MCF 10A (cell line): ENCODE data around the gene SLC47A1. TPM values are rescaled to one million over a fixed set of nuclear protein-coding genes. Genes with fewer than 3 reads are reported as not detected.

Experiments used
- BruUV-seq: library from RNA; stranded (reverse); fragments of 400-500 nt; replicated peaks from 2 replicates; lab custom pipeline; 2021; lab: Mats Ljungman, UMichigan
- CTCF ChIA-PET: fragments of 300-600 bp; sonication (Branson Sonifier 250); formaldehyde crosslinking; extraction: SDS; loops from one replicate; lab custom pipeline; 2021; ENCODE audit warnings: antibody characterized with exemption, inconsistent platforms; lab: Yijun Ruan, JAX
- POLR2A ChIA-PET: fragments of 300-600, 350-650 bp; sonication (Branson Sonifier 250); formaldehyde crosslinking; extraction: SDS; loops from one replicate; lab custom pipeline; 2020; ENCODE audit warnings: antibody characterized with exemption, inconsistent platforms; lab: Yijun Ruan, JAX
- DNase-seq: peaks from one replicate; pipeline ENCODE4 v3.0.0-alpha.2; 2018; ENCODE audit not compliant: unreplicated experiment
- H3K27ac Mint-ChIP-seq: one replicate; pipeline ENCODE4 v1.8.0; 2022; ENCODE audit warnings: mild to moderate bottlenecking, low read depth, mixed read lengths; ENCODE audit not compliant: unreplicated experiment
- H3K27me3 Mint-ChIP-seq: one replicate; pipeline ENCODE4 v1.8.0; 2022; ENCODE audit warnings: mixed read lengths; ENCODE audit not compliant: insufficient read depth, unreplicated experiment
- H3K36me3 Mint-ChIP-seq: one replicate; pipeline ENCODE4 v1.8.0; 2022; ENCODE audit warnings: mild to moderate bottlenecking, moderate library complexity, mixed read lengths; ENCODE audit not compliant: insufficient read depth, unreplicated experiment
- H3K4me1 Mint-ChIP-seq: one replicate; pipeline ENCODE4 v1.8.0; 2022; ENCODE audit warnings: mixed read lengths; ENCODE audit not compliant: insufficient read depth, unreplicated experiment
- H3K4me3 Mint-ChIP-seq: one replicate; pipeline ENCODE4 v1.8.0; 2022; ENCODE audit warnings: mild to moderate bottlenecking, moderate library complexity, mixed read lengths; ENCODE audit not compliant: unreplicated experiment
- H3K9me3 Mint-ChIP-seq: one replicate; pipeline ENCODE4 v1.8.0; 2022; ENCODE audit warnings: mixed read lengths; ENCODE audit not compliant: unreplicated experiment
- intact Hi-C: fragments of 100-400 bp; cut with micrococcal nuclease; formaldehyde crosslinking; loops from 2 replicates; pipeline ENCODE4 v1.14.1; 2022
- total RNA-seq: library from RNA; stranded (reverse); gene quantifications from 2 replicates; pipeline ENCODE4 v1.2.3, GENCODE V29; 2022
- TF ChIP-seq, protein P1 (sequence below): fragments of 200-600 bp; IDR thresholded peaks from one replicate; pipeline ENCODE4 v1.8.0; 2022; ENCODE audit warnings: antibody characterized with exemption, mild to moderate bottlenecking; ENCODE audit not compliant: unreplicated experiment

Gene SLC47A1
- total RNA-seq, 1 experiment from 2014 or later, result 1.1 TPM

DNA sequence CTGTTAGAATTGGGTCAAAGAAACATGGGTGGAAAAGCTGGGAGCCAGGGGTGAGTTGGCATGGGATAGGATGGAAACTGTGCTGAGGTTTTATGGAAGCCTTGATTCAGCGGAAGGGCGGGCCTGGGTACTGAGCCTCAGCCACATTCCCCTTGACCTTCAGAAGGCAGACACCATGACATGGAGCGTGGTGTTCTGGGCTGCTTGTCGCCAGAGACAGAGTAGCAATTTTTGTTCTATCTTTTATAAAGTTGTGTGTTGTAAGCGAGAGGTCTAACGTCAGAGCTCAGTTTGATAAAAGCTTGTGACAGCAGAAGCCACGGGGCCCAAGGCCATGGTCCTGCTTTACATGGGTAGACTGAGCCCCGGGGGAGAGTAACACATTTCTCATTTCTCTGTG, 50.2 kb downstream of the SLC47A1 start:
- H3K9me3 Mint-ChIP-seq, result no peaks in the 10 kb centered on the region
- H3K36me3 Mint-ChIP-seq, result no peaks in the 10 kb centered on the region
- no peaks in the 10 kb centered on the region for H3K27me3 Mint-ChIP-seq
- no peaks in the 10 kb centered on the region for H3K4me1 Mint-ChIP-seq
- no peak for DNase-seq
- intact Hi-C loops, result no loop called here
- CTCF ChIA-PET, result interaction anchor here (0.6 to 0.7 kb wide), 4 partner anchors 15 to 97 kb away, joined by 3 to 5 read pairs (median 3); no protein-coding TSS in a partner anchor
- H3K4me3 Mint-ChIP-seq, result no peak overlapping the region
- no peak overlapping the region for H3K27ac Mint-ChIP-seq
- BruUV-seq, result no TSS peak
- TF ChIP-seq, protein P1, sequence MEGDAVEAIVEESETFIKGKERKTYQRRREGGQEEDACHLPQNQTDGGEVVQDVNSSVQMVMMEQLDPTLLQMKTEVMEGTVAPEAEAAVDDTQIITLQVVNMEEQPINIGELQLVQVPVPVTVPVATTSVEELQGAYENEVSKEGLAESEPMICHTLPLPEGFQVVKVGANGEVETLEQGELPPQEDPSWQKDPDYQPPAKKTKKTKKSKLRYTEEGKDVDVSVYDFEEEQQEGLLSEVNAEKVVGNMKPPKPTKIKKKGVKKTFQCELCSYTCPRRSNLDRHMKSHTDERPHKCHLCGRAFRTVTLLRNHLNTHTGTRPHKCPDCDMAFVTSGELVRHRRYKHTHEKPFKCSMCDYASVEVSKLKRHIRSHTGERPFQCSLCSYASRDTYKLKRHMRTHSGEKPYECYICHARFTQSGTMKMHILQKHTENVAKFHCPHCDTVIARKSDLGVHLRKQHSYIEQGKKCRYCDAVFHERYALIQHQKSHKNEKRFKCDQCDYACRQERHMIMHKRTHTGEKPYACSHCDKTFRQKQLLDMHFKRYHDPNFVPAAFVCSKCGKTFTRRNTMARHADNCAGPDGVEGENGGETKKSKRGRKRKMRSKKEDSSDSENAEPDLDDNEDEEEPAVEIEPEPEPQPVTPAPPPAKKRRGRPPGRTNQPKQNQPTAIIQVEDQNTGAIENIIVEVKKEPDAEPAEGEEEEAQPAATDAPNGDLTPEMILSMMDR, result no peak
- POLR2A ChIA-PET, result no interaction called here

DNA sequence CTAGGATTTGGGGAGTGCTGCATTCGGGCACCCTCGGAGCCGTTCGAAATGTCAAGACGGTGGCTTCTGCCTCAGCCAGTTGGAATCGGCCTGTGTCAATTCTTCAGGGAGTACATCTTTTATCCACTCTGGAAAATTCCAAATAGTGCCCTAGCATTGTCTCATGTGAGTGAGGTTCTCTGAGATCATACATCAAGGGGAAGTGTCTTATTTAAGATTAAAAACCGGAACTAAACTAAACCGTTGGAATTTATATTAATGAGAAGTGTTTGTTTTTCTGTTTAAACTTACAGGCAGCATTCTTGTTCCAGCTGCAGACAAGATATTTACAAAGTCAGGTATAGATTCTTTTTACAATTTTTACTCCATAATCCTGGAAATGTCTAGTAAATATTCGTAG, 56.8 kb downstream of the SLC47A1 start:
- CTCF ChIA-PET, result no interaction called here
- POLR2A ChIA-PET, result no interaction called here
- Mint-ChIP-seq H3K27ac (no peak overlapping the region), H3K27me3 (peaks cover 11% of the 10 kb centered on the region), H3K9me3 (no peaks in the 10 kb centered on the region), H3K4me3 (no peak overlapping the region), H3K4me1 (no peaks in the 10 kb centered on the region), H3K36me3 (no peaks in the 10 kb centered on the region)
- no peak for DNase-seq
- no TSS peak for BruUV-seq
- intact Hi-C loops, result no loop called here
- TF ChIP-seq, protein P1, result no peak

DNA sequence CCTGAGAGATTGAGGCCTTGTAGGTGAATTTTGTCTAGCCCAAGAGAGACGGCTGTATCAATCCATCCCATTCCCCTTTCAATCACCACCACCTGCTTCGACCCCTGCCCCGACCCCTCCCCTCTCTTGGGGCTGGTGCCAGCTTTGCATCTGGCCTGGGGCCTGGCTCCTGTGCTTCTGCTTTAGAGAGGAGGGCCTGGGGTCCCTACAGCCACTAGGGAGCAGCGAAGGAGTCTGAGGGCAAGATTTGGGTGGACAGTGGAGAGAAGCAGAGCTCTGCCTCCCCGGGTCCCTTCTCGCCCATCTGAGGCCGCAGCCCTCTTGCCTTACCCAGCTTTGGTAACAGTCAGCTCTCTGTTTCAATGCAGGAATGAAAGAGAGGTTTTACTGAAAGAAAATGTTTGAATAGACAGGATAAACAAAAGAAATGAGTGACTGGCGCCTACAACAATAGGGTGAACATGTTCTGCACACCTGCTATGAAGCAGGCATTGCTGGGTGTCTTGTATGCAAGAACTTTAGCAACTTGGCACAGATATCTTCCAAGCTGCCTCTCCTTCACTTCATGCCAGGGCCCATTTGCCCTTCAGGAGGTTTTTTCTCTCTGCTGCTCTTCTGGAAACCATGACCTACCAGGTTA, 57.4 kb downstream of the SLC47A1 start:
- CTCF ChIA-PET, result interaction anchor here (0.6 kb wide), 1 partner anchor 725 kb away, joined by 7 read pairs; no protein-coding TSS in a partner anchor
- Mint-ChIP-seq H3K27ac (no peak overlapping the region), H3K4me1 (no peaks in the 10 kb centered on the region), H3K36me3 (no peaks in the 10 kb centered on the region), H3K4me3 (no peak overlapping the region), H3K27me3 (peaks cover 11% of the 10 kb centered on the region), H3K9me3 (no peaks in the 10 kb centered on the region)
- no TSS peak for BruUV-seq
- POLR2A ChIA-PET, result no interaction called here
- intact Hi-C loops, result no loop called here
- DNase-seq, result no peak
- TF ChIP-seq, protein P1, result no peak

DNA sequence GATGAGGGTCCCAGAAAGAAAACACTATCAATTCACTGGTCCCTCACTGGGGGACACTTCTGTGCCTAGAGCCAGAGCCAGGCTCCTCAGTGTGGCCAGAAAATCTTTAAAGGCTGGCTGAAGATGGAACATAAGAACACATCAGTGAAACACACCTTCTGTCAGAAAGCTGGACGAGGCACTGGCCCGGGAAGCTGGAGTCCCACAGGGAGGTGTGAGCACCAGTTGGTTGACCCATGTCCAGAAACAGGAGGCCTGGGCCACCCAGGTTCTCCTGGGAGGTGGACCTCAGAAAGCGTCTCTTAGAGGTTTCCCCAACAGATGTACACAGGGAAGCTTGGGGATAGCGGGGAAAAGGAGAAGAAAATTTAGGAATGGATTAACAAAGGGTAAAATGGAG, 58.7 kb downstream of the SLC47A1 start:
- BruUV-seq, result no TSS peak
- H3K4me1 Mint-ChIP-seq, result no peaks in the 10 kb centered on the region
- H3K9me3 Mint-ChIP-seq, result no peaks in the 10 kb centered on the region
- no peaks in the 10 kb centered on the region for H3K36me3 Mint-ChIP-seq
- intact Hi-C loops, result no loop called here
- no peak overlapping the region for H3K27ac Mint-ChIP-seq
- POLR2A ChIA-PET, result no interaction called here
- H3K4me3 Mint-ChIP-seq, result no peak overlapping the region
- H3K27me3 Mint-ChIP-seq, result peaks cover 11% of the 10 kb centered on the region
- TF ChIP-seq, protein P1, result no peak
- no peak for DNase-seq
- CTCF ChIA-PET, result no interaction called here
